Sigmoid colon (tissue), 3 donors: ENCODE data around the gene ST6GALNAC2.

Experiments used
- POLR2A ChIP-seq, 2 donors: fragments of 450-650 bp; IDR thresholded peaks; one replicate each; pipeline ENCODE4 v1.6.1; 2016; ENCODE audit warnings: antibody characterized with exemption in 2 of 2, mild to moderate bottlenecking in 2 of 2, moderate library complexity in 2 of 2
- TF ChIP-seq, protein P1 (sequence below), 4 experiments: fragments of 450-650 bp in 3 of 4; fragments of 200-600 bp in 1 of 4; IDR thresholded peaks; one replicate each; pipeline ENCODE4 v1.5.1; 2016 to 2019; ENCODE audit warnings: antibody characterized with exemption in 4 of 4, mild to moderate bottlenecking in 3 of 4, moderate library complexity in 2 of 4

DNA sequence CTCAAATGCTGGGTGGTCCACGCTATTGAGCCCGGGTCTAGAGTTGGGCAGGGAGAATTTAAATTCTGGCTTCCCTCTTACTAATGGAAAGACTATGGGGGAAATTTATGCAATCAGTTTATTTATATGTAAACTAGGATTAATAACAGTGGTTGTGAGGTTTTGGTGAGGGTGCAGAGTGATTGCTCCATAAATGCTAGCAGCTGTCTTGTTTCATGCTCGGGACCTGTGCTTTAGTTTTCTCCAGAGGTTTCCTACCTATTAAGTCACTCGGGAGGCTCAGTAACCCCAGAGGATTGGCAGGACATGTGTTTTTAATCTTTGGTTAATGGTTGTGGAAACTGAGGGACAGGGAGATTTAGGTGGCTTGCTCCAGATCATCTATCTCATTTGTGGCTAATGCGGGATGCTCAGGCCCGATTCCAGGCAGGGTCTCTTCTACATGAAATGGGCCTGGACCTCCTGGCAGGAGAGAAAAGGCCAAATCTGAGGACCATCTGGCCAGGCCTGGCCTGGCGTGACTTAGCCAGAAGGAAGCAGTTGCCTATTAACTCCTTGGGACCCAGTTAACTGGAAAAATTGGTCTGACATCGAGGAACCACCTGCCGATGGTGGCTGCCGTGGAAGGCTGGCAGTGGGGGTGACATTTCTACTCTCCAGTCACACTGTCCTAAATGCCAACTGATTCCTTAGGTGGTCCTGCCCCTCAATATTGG is 43.8 kb downstream of the ST6GALNAC2 start:
- TF ChIP-seq, protein P1, sequence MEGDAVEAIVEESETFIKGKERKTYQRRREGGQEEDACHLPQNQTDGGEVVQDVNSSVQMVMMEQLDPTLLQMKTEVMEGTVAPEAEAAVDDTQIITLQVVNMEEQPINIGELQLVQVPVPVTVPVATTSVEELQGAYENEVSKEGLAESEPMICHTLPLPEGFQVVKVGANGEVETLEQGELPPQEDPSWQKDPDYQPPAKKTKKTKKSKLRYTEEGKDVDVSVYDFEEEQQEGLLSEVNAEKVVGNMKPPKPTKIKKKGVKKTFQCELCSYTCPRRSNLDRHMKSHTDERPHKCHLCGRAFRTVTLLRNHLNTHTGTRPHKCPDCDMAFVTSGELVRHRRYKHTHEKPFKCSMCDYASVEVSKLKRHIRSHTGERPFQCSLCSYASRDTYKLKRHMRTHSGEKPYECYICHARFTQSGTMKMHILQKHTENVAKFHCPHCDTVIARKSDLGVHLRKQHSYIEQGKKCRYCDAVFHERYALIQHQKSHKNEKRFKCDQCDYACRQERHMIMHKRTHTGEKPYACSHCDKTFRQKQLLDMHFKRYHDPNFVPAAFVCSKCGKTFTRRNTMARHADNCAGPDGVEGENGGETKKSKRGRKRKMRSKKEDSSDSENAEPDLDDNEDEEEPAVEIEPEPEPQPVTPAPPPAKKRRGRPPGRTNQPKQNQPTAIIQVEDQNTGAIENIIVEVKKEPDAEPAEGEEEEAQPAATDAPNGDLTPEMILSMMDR (IDR thresholded peaks at IDR 0.05) = no peak
- no peak for TF ChIP-seq POLR2A (IDR thresholded peaks at IDR 0.05)
